K562 (cell line): ENCODE measurements around the gene CCNY. TPM values are rescaled to one million over a fixed set of nuclear protein-coding genes. Genes with fewer than 3 reads are reported as not detected.

Experiments
- AFF1 ChIP-seq, 2 experiments: fragments of 450-650 bp; IDR thresholded peaks; 2 replicates each; pipeline ENCODE4 v1.6.1; 2018; ENCODE audit warnings: mild to moderate bottlenecking in 2 of 2, low read depth in 1 of 2; ENCODE audit not compliant: partially characterized antibody in 2 of 2
- CTBP1 ChIP-seq: fragments of 450-650 bp; IDR thresholded peaks from 2 replicates; pipeline ENCODE4 v1.6.1; 2016; ENCODE audit warnings: borderline replicate concordance
- CUX1 ChIP-seq: fragments of 200-800 bp; sonication (Bioruptor generic); IDR thresholded peaks from 2 replicates; pipeline ENCODE4 v1.6.1; 2016; ENCODE audit warnings: missing genetic modification characterization, missing compliant biosample characterization
- DMBX1 ChIP-seq: fragments of 250-450 bp; sonication (Bioruptor Pico); IDR thresholded peaks from 2 replicates; pipeline ENCODE4 v1.8.0; 2022; ENCODE audit warnings: inconsistent platforms, mild to moderate bottlenecking, moderate library complexity, borderline replicate concordance
- GABPA ChIP-seq: fragments of 200-800 bp; sonication (Bioruptor generic); conservative IDR thresholded peaks from 2 replicates; pipeline ENCODE4 v1.6.1; 2016; ENCODE audit warnings: low read depth, missing genetic modification characterization, missing compliant biosample characterization
- LEF1 ChIP-seq: fragments of 450-650 bp; IDR thresholded peaks from 2 replicates; pipeline ENCODE4 v1.6.1; 2016; ENCODE audit warnings: mild to moderate bottlenecking
- MCM2 ChIP-seq: fragments of 450-650 bp; IDR thresholded peaks from 2 replicates; pipeline ENCODE4 v1.6.1; 2017; ENCODE audit warnings: low read depth, mild to moderate bottlenecking
- MLLT1 ChIP-seq, 2 experiments: fragments of 450-650 bp; IDR thresholded peaks; 2 replicates each; pipeline ENCODE4 v1.6.1; 2016
- MTA2 ChIP-seq: fragments of 450-650 bp; IDR thresholded peaks from 2 replicates; pipeline ENCODE4 v1.6.1; 2016; ENCODE audit warnings: low read depth
- RAD21 ChIP-seq, 2 experiments: fragments of 250-450 bp in 1 of 2; fragments of 450-650 bp in 1 of 2; sonication (Bioruptor Pico) in 1 of 2; formaldehyde crosslinking in 1 of 2; IDR thresholded peaks in 1 of 2; conservative IDR thresholded peaks in 1 of 2; 2 replicates each; pipeline versions ENCODE4 v1.4.0 to v1.8.0; 2020 to 2022; ENCODE audit warnings: mild to moderate bottlenecking in 2 of 2, moderate library complexity in 1 of 2
- TCFL5 ChIP-seq: fragments of 250-450 bp; sonication (Bioruptor Pico); conservative IDR thresholded peaks from 2 replicates; pipeline ENCODE4 v1.6.1; 2021; ENCODE audit warnings: mild to moderate bottlenecking, moderate library complexity, matching md5 sums
- ZBTB1 ChIP-seq: sonication (generic); formaldehyde crosslinking; IDR thresholded peaks from 2 replicates; pipeline ENCODE4 v1.8.1; 2023; ENCODE audit warnings: missing genetic modification reagents, low read depth, mild to moderate bottlenecking, borderline replicate concordance
- polyA plus RNA-seq, 8 experiments: library from polyadenylated mRNA; depleted of rRNA in 4 of 8; stranded (reverse) in 5 of 8; unstranded in 3 of 8; fragments of >200 nt; fragmentation: Nextera tagmentation in 2 of 8; fragmentation: Illumina TruSeq in 1 of 8; extraction: Ambion mirVana in 2 of 8; extraction: Trizol in 1 of 8; gene quantifications; 2 replicates each; pipeline versions ENCODE4 v1.2.1 to v1.2.3, GENCODE V29; 2011 to 2014; ENCODE audit warnings: inconsistent platforms in 1 of 8, missing spikeins in 1 of 8
- total RNA-seq, 7 experiments: library from RNA; depleted of rRNA in 6 of 7; stranded (reverse); fragments of >200 nt in 6 of 7; fragmentation: Illumina TruSeq in 2 of 7; extraction: Trizol in 2 of 7; gene quantifications; 2 replicates each; pipeline versions ENCODE4 v1.2.1 to v1.2.3, GENCODE V29; 2011 to 2021; ENCODE audit warnings: low replicate concordance in 1 of 7

CCNY gene
- total and polyA plus RNA-seq, 9 of the 15 experiments (the other 6 are each of a cell fraction or from before 2014, with no cell fraction given) = 8.4 to 109 (median 38.6) TPM

GRCh38 chr10:35379226-35380137, 43.2 kb downstream of the CCNY start (continued):
- TF ChIP-seq CUX1 (CRISPR knock-in tag) = no peak
- TF ChIP-seq ZBTB1 = no peak
- peak; percentile 44 to 75; a peak in 2 of 4 replicates for TF ChIP-seq MLLT1 (IDR thresholded peaks at IDR 0.05)
- no peak for TF ChIP-seq TCFL5 (CRISPR knock-in tag)
- peak; percentile 72 for TF ChIP-seq GABPA (tag)
- TF ChIP-seq MTA2 = peak; percentile 74
- TF ChIP-seq AFF1 (IDR thresholded peaks at IDR 0.05; ENCODE audit: low read depth in 1 of 2, partially characterized antibody in 2 of 2) = peak in 1 of 2 experiments; percentile 61
- TF ChIP-seq RAD21 (CRISPR knock-in tag; conservative IDR thresholded peaks at IDR 0.05 in 1 of 2, IDR thresholded peaks at IDR 0.05 in 1 of 2) = peak; percentile 57 to 64
- no peak for TF ChIP-seq MCM2
- peak; percentile 19; the same call in 1 of the 2 replicates for TF ChIP-seq DMBX1 (CRISPR knock-in tag)
- TF ChIP-seq LEF1 = peak; percentile 79
- peak; percentile 68 for TF ChIP-seq CTBP1
